Stomach (tissue), 4 donors: Measurements from ENCODE around the gene NBDY.
"Not testable (repeated sequence)": the region's sequence is repeated elsewhere in the genome, so short reads cannot be mapped to it uniquely, and the experiment has no call there.

Experiments
- EP300 ChIP-seq: sonication (generic); formaldehyde crosslinking; IDR thresholded peaks from one replicate; pipeline ENCODE4 v1.6.1; 2017; ENCODE audit warnings: antibody characterized with exemption
- POLR2A ChIP-seq, 4 donors: fragments of 450-650 bp; IDR thresholded peaks; one replicate each; pipeline ENCODE4 v1.6.1; 2016; ENCODE audit warnings: antibody characterized with exemption in 4 of 4, control low read depth in 2 of 4, mild to moderate bottlenecking in 1 of 4, moderate library complexity in 1 of 4
- POLR2AphosphoS5 ChIP-seq, 3 donors: sonication (generic); formaldehyde crosslinking; IDR thresholded peaks; one replicate each; pipeline ENCODE4 v1.6.1; 2016; ENCODE audit warnings: antibody characterized with exemption in 3 of 3
- TF ChIP-seq, protein P1 (sequence below), 7 experiments: fragments of 450-650 bp in 4 of 7; fragments of 200-600 bp in 3 of 7; sonication (generic) in 3 of 7; IDR thresholded peaks; one replicate each; pipeline ENCODE4 v1.5.1; 2016 to 2019; ENCODE audit warnings: antibody characterized with exemption in 7 of 7, control low read depth in 2 of 7, mild to moderate bottlenecking in 1 of 7

DNA sequence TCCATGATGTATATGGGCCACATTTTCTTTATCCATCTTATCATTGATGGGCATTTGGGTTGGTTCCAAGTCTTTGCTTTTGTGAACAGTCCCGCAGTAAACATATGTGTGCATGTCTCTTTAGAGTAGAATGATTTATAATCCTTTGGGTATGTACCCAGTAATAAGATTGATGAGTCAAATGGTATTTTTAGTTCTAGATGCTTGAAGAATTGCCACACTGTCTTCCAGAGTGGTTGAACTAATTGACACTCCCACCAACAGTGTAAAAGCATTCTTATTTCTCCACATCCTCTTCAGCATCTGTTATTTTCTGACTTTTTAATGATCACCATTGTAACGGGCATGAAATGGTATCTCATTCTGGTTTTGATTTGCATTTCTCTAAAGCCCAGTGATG lies 77.1 kb downstream of the NBDY start:
- not testable (repeated sequence) for TF ChIP-seq POLR2A (IDR thresholded peaks at IDR 0.05); POLR2AphosphoS5 (IDR thresholded peaks at IDR 0.05); EP300
- TF ChIP-seq, protein P1, sequence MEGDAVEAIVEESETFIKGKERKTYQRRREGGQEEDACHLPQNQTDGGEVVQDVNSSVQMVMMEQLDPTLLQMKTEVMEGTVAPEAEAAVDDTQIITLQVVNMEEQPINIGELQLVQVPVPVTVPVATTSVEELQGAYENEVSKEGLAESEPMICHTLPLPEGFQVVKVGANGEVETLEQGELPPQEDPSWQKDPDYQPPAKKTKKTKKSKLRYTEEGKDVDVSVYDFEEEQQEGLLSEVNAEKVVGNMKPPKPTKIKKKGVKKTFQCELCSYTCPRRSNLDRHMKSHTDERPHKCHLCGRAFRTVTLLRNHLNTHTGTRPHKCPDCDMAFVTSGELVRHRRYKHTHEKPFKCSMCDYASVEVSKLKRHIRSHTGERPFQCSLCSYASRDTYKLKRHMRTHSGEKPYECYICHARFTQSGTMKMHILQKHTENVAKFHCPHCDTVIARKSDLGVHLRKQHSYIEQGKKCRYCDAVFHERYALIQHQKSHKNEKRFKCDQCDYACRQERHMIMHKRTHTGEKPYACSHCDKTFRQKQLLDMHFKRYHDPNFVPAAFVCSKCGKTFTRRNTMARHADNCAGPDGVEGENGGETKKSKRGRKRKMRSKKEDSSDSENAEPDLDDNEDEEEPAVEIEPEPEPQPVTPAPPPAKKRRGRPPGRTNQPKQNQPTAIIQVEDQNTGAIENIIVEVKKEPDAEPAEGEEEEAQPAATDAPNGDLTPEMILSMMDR (IDR thresholded peaks at IDR 0.05), result not testable (repeated sequence)
